Fibroblast of the aortic adventitia (primary cell): ENCODE measurements around the gene EMP1. TPM values are rescaled to one million over a fixed set of nuclear protein-coding genes. Genes with fewer than 3 reads are reported as not detected.

ENCODE experiments used
- DNase-seq: peaks from one replicate; pipeline ENCODE4 v3.0.0-alpha.2; 2010; ENCODE audit warnings: low read depth
- H3K4me3 ChIP-seq: 2 replicates; pipeline ENCODE4 v1.5.1; 2011; ENCODE audit warnings: low read depth, mild to moderate bottlenecking, control low read depth, low read length, moderate library complexity
- CTCF ChIP-seq: IDR thresholded peaks from 2 replicates; pipeline ENCODE4 v1.5.1; 2011; ENCODE audit warnings: mild to moderate bottlenecking, low read length, control low read depth, inconsistent platforms; ENCODE audit not compliant: insufficient read depth
- total RNA-seq: library from RNA; depleted of rRNA; stranded (reverse); fragments of >200 nt; gene quantifications from 2 replicates; pipeline ENCODE4 v1.2.3, GENCODE V29; 2012; ENCODE audit warnings: low replicate concordance

EMP1 gene
- total RNA-seq, 1 donor, result 244 TPM

GRCh38 chr12:13211859-13212664 lies 15.5 kb downstream of the EMP1 start:
- DNase-seq, result peak; percentile 85
- TF ChIP-seq CTCF, result peak; percentile 83
- no peak overlapping the region for H3K4me3 ChIP-seq

- TF ChIP-seq CTCF, result no peak
- no peak overlapping the region for H3K4me3 ChIP-seq
- no peak for DNase-seq
Observed at GRCh38 chr12:13215056-13215455, 18.5 kb downstream of the EMP1 start.

GRCh38 chr12:13218641-13219040 lies 22.1 kb downstream of the EMP1 start:
- no peak overlapping the region for H3K4me3 ChIP-seq
- TF ChIP-seq CTCF, result no peak
- DNase-seq, result no peak

- DNase-seq, result no peak
- H3K4me3 ChIP-seq, result no peak overlapping the region
- no peak for TF ChIP-seq CTCF
Observed at GRCh38 chr12:13219320-13219719, 22.8 kb downstream of the EMP1 start.

- H3K4me3 ChIP-seq, result no peak overlapping the region
- DNase-seq, result peak; percentile 46
- TF ChIP-seq CTCF, result no peak
Observed at GRCh38 chr12:13220838-13221237, 24.3 kb downstream of the EMP1 start.

GRCh38 chr12:13222076-13222475 lies 25.6 kb downstream of the EMP1 start:
- DNase-seq, result peak; percentile 70
- TF ChIP-seq CTCF, result no peak
- no peak overlapping the region for H3K4me3 ChIP-seq
